Measurements from ENCODE around the gene RAB5IF.
"Not testable (repeated sequence)": the region's sequence is repeated elsewhere in the genome, so short reads cannot be mapped to it uniquely, and the experiment has no call there.

RAB5IF gene

DNA sequence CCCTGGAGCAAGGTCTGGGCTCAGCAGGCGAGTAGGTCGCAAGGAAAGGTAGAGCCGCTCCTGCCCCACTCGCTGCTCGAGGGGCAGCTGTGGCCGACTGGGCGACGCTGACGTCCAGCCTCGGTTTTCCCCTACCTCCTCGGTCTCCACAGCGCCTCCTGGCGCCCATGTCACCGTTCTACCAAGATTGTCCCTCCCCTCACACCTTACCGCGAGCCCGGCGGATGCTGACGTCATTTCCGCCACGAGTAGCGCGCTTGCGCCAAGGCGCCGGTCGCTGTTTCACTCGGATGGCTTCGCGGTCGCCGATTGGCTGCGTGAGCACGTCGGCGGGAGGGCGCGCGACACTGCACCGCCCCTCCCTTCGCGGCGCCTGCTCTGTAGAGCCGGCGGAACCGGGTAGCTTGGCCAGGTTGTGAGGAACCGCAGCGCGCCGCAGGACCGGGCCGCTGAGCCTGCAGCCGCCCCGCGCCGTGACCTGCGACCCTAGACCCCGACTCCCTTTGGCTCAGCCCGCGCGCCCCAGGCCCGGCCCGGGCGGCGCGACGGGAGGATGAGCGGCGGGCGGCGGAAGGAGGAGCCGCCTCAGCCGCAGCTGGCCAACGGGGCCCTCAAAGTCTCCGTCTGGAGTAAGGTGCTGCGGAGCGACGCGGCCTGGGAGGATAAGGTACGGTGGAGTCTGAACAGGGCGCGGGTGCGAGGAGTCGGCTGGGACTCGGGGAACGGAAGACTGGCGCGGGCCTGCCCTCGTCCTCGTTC is at the start of gene RAB5IF:
RAB5IF (plus strand) TSS at position 381 of the 759 bp plus-strand sequence; CDS start at position 554, 173 bp downstream.
- DNase-seq = peak; percentile 94

DNA sequence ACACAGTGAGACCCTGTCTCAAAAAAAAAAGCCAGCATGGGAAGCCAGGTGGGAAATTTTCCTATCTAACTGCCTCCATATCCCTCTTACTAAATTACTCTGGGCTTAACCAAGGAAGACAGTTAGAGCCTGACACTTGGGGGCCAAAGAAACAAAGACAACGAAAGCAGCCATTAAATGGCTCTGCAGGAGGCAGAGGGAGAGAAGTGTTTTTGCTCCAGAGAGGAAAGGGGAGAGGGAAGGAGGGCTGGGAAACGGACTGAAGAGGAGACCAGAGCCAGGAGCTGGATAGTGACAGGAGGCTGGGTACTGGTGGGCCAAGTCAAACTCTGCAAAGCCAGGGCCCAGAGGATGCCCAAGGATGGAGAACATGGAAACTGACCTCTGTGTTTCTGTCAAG is 42.9 kb upstream of the RAB5IF start:
- DNase-seq = no peak

- no peak for DNase-seq
These were observed 42.2 kb upstream of the RAB5IF start for GRCh38 chr20:36563374-36563773.

DNA sequence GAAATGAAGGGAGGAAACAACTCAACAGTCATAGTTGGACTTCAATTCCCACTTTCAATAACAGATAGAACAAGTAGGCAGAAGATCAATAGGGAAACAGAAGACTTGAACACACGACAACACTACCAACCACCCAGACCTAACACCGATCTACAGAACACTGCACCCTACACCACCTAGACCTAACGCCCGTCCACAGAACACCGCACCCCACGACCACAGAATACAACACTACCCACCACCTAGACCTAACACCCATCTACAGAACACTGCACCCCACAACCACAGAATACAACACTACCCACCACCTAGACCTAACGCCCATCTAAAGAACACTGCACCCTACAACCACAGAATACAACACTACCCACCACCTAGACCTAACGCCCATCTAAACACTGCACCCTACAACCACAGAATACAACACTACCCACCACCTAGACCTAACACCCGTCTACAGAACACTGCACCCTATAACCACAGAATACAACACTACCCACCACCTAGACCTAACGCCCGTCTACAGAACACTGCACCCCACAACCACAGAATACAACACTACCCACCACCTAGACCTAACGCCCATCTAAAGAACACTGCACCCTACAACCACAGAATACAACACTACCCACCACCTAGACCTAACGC is 41.4 kb upstream of the RAB5IF start:
- not testable (repeated sequence) for DNase-seq

- DNase-seq = not testable (repeated sequence)
These were observed 40.9 kb upstream of the RAB5IF start for GRCh38 chr20:36564726-36565121.

- no peak for DNase-seq
These were observed 40.1 kb upstream of the RAB5IF start for GRCh38 chr20:36565520-36565919.

DNA sequence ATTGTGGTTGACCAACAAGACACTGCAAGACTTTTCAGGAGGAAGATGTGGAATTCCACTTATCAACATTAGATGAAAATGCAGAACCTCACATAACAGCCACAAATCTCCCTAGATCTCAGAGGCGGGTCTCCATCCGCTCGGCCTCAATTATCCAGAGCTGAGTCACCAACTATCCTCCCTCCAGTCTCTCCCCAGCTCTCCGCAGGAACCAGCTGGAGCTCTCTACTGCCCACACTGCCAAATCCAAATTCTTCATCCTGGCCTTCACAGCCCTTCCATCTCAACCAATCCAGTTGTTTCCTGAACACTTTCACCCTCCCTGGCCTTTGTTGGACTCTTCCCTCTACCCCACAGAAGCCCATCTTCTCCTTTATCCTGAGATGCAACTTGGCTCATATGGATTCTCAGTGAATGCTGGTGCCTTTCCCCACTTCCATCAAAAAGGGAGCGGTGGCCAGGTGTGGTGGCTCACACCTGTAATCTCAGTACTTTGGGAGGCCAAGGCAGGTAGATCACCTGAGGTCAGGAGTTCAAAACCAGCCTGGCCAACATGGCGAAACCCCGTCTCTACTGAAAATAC is 35.6 kb upstream of the RAB5IF start:
- DNase-seq = no peak

DNA sequence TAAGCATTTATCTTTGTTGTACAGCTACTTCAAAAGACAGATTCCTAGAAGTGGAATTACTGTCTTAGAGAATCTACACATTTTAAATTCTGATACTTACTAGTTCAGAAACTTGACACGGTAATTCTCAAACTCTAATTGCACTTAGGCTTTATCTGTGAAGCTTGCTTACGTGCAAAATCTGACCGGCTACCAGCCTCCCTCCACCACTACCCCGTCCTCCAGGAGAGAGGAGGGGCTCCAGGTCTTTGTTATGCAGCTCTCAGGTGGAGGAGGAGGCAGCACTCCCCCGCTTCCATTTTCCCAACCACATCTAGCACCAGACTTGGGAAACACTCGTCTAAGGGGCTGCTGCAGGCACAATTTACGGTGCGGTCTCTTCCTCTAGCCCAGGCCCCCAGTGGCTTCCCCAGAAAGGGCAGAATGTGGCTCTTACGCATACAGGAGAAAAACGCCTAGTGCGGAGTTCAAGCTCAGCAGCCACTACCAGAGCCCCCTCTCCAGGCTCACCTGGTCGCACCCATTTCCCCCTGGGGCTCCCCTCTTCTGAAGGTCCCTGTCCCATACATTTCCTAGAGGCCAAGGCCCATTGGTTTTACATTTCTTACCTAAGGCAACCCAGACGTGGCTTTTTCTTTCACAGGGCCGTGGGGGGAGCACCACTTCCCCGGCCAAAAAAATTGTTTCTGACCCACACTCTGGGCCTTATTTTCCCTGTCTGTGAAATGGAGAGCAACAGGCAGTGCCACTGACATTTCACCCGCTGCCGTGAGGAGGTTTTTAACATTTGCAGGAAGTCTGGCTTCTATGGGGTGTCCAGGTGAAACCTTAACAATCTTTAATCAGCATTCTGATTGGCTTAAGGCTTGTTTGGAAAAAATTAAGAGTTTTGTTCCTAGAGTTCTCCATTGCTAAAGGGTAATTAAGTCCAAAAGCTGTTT is 33.7 kb upstream of the RAB5IF start:
- no peak for DNase-seq

DNA sequence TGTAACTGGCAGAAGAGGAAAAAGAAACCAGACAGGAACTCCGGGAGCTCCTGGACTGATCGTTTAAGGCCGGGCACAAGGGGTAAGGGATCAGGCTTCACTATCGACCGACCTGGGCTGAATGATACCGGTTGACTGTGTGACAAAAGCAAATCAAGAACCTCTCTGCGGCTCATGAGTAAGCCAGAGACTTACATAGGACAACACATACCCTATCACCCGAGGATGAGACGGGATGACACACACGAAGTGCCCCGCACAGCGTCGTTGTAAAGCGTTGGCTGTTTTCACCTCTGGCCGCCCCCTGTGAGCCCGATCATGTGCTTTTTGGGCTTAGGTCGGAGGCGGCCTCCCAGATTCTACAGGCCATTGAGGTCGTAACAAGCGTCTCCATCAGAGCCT is 32.9 kb upstream of the RAB5IF start:
- no peak for DNase-seq

DNA sequence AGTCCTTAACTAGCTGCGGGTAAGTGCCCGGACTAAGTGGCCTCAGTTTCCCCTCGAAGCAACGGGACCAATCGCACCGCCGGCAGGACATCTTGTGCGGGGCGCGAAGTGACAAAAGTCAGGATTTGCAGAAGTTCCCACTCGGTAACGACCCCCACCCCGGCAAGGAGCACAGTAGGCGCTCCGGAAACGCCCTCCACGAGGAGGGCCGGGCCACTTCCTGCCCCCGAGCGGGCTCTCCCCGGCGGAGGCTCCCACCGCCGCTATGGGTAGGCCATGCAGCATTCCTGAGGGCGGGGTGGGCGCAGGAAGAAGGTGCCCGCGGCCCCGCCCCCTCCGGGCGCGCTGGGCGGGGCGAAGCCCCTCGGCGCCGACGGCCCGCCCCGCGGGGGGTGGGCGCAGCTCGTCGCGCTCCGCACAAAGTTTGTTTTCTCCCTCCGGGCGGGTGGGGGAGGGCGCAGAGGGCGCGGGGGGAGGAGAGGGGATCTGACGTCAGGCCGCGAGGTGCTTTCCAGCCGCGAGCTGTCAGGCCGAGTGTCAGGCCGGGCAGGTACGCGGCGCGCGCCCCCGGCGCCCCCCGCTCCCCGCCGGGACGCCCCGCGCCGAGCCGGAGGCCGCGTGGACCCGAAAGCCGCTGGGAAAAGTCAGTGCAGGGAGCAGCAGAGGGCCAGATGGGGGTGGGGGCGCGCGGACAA is 32.3 kb upstream of the RAB5IF start, which contains the start of gene TGIF2:
TGIF2 (plus strand) TSS at position 495 of the 695 bp plus-strand sequence. CDS start 5,178 bp downstream, outside the sequence.
- no peak for DNase-seq

DNA sequence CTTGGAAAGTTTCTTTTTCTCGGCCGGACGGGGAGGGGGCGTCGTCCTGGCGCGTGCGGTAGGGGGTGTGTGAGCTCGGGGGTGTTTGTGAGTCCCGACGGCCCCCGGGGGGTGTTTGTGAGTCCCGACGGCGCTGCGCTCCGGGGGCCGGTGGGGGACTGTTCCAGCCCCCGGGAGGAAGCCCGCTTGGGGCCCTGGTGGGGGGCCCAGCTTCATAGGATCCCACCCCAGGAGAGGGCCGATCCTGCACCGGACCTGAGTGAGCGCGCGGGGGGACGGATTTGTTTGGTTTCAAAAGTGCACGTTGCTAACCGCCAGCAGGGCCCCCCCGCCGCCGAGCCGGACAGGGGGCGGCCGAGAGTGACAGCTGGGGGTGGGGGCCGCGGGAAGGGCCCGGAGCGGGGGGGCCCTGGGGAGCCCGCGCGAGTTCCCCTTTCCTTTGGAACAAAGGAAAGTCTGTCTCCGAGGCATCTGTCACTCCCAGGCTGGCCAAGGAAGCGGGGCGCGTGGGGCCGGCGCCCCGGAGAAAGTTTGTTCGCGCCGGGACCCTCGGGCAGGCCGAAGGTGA is 31.7 kb upstream of the RAB5IF start:
- no peak for DNase-seq

- no peak for DNase-seq
These were observed 31.0 kb upstream of the RAB5IF start for GRCh38 chr20:36574366-36575135.

- DNase-seq = no peak
These were observed 29.5 kb upstream of the RAB5IF start for GRCh38 chr20:36576081-36576445.

DNA sequence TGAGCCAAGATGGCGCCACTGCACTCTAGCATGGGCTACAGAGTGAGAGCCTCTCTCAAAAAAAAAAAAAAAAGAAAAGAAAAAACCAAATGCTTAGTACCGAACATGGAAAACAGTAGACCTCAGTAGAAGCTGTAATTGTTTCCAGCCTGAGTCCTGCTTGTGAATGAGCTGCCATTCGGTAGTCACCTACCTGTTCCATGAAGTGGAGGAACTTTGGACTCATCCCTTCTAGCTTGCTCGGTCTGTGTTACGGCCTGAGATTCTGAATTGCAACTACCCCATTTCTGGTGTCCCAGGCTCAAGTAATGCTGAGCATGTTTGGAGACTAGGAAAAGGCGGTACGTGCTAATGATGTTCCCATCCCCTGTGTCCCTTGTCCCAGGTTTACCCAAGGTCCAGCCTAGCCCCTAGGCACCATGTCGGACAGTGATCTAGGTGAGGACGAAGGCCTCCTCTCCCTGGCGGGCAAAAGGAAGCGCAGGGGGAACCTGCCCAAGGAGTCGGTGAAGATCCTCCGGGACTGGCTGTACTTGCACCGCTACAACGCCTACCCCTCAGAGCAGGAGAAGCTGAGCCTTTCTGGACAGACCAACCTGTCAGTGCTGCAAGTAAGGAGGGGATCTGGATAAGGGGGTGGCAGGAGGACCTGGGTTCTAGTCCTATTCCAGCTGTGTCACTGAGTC is 27.1 kb upstream of the RAB5IF start:
- no peak for DNase-seq

DNA sequence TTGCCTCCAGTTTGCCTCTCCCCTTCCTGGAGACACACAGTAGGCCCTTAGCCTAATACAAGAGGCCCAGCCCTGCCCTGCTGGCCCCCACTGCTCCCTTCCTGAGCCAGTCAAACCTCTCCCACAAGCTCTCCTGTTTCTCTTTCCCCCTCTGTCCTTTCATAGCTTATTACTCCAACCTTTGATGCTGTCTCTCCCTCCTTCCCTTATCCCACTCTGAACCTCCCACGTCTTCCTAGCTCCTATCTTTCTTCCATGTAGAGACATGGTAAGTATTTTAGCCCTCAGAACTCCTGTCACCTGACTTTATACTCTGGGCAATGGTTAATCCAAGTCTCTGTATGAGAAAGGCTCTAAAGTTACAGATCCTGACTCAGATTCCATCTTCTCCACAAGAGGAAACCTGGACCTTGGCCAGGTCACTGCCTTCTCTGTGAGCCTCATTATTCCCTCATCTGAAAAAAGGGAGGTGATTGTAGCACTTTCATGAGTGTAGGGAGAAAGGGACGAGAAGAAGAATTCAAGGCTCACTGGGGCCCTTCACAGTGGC is 25.5 kb upstream of the RAB5IF start:
- DNase-seq = no peak

GRCh38 chr20:36582322-36582721 is 23.3 kb upstream of the RAB5IF start:
- DNase-seq = no peak

GRCh38 chr20:36582821-36583220 is 22.8 kb upstream of the RAB5IF start:
- DNase-seq = no peak

- no peak for DNase-seq
These were observed 21.5 kb upstream of the RAB5IF start for GRCh38 chr20:36584018-36584481.

- no peak for DNase-seq
These were observed 20.0 kb upstream of the RAB5IF start for GRCh38 chr20:36585410-36586125.
